HFF-Myc (cell line): Measurements from ENCODE around the gene PFAS.

Source experiments
- DNase-seq: peaks from one replicate; pipeline ENCODE4 v3.0.0-alpha.2; 2011; ENCODE audit warnings: low read depth; ENCODE audit errors: extremely low read depth
- H3K4me3 ChIP-seq: replicated peaks from 2 replicates; pipeline ENCODE4 v1.5.1; 2011; ENCODE audit warnings: low read depth, mild to moderate bottlenecking, control low read depth, low read length
- CTCF ChIP-seq: IDR thresholded peaks from 2 replicates; pipeline ENCODE4 v1.5.1; 2012; ENCODE audit warnings: mild to moderate bottlenecking, low read depth, low read length, control low read depth; ENCODE audit errors: missing control alignments

The PFAS gene

GRCh38 chr17:8292639-8293395, 43.7 kb downstream of the PFAS start:
- no peak overlapping the region for H3K4me3 ChIP-seq
- no peak for DNase-seq
- no peak for TF ChIP-seq CTCF

- H3K4me3 ChIP-seq, result no peak overlapping the region
- no peak for TF ChIP-seq CTCF
- no peak for DNase-seq
Observed at GRCh38 chr17:8294361-8294760, 45.3 kb downstream of the PFAS start.

- DNase-seq, result no peak
- H3K4me3 ChIP-seq, result peak overlapping the region; percentile 58
- no peak for TF ChIP-seq CTCF
Observed at GRCh38 chr17:8294814-8295316, 45.8 kb downstream of the PFAS start.

GRCh38 chr17:8300226-8300625, 51.1 kb downstream of the PFAS start:
- DNase-seq, result no peak
- no peak for TF ChIP-seq CTCF
- H3K4me3 ChIP-seq, result no peak overlapping the region

GRCh38 chr17:8300627-8301242, 51.6 kb downstream of the PFAS start:
- H3K4me3 ChIP-seq, result no peak overlapping the region

GRCh38 chr17:8310601-8311123, 61.6 kb downstream of the PFAS start:
- TF ChIP-seq CTCF, result no peak
- no peak overlapping the region for H3K4me3 ChIP-seq
- no peak for DNase-seq

More at GRCh38 chr17:8300627-8301242, 51.6 kb downstream of the PFAS start:
- TF ChIP-seq CTCF, result peak; percentile 93
- no peak for DNase-seq
